Ectodermal cell (in vitro differentiated cells): ENCODE measurements around the gene RSPH1.

Experiments used
- H3K27ac ChIP-seq: 2 replicates; pipeline ENCODE4 v1.7.0; 2013; ENCODE audit warnings: mild to moderate bottlenecking, low read depth, low read length; ENCODE audit not compliant: insufficient read depth, poor library complexity, severe bottlenecking
- H3K27me3 ChIP-seq: 2 replicates; pipeline ENCODE4 v1.7.0; 2013; ENCODE audit warnings: mild to moderate bottlenecking, low read length; ENCODE audit not compliant: insufficient read depth, control insufficient read depth, poor library complexity, severe bottlenecking
- H3K36me3 ChIP-seq: one replicate; pipeline ENCODE4 v1.7.0; 2013; ENCODE audit warnings: low read length; ENCODE audit not compliant: control insufficient read depth, insufficient read depth
- H3K4me1 ChIP-seq: one replicate; pipeline ENCODE4 v1.7.0; 2013; ENCODE audit warnings: low read length; ENCODE audit not compliant: control insufficient read depth, insufficient read depth
- H3K4me3 ChIP-seq: 2 replicates; pipeline ENCODE4 v1.7.0; 2013; ENCODE audit warnings: low read depth, low read length, control low read depth; ENCODE audit not compliant: insufficient read depth
- H3K9me3 ChIP-seq: 2 replicates; pipeline ENCODE4 v1.7.0; 2013; ENCODE audit warnings: mild to moderate bottlenecking, low read length, moderate library complexity; ENCODE audit not compliant: control insufficient read depth
- WGBS, 2 experiments: methylation state at CpG; one replicate each; pipeline ENCODE4 v1.1.7; 2013; ENCODE audit warnings: missing lambda C conversion rate in 2 of 2; 5-methylcytosine and 5-hydroxymethylcytosine counted together

Gene RSPH1

GRCh38 chr21:42489991-42490390 lies 6.0 kb downstream of the RSPH1 start:
- Histone ChIP-seq H3K27me3 (peaks cover 1% of the 10 kb centered on the region), H3K4me1 (no peaks in the 10 kb centered on the region), H3K9me3 (no peaks in the 10 kb centered on the region), H3K36me3 (no peaks in the 10 kb centered on the region), H3K4me3 (no peak overlapping the region), H3K27ac (no peak overlapping the region)
- WGBS, 2 experiments = 88% methylated on average over 4 of the region's 4 CpGs

- Histone ChIP-seq H3K4me1 (no peaks in the 10 kb centered on the region), H3K27me3 (no peaks in the 10 kb centered on the region), H3K36me3 (no peaks in the 10 kb centered on the region), H3K27ac (no peak overlapping the region), H3K4me3 (no peak overlapping the region), H3K9me3 (no peaks in the 10 kb centered on the region)
- WGBS, 2 experiments = 59 to 66% methylated on average over 2 of the region's 2 CpGs
These were observed 6.9 kb downstream of the RSPH1 start for GRCh38 chr21:42489006-42489563.

- WGBS, 2 experiments = 85 to 89% methylated on average over 5 of the region's 5 CpGs
- Histone ChIP-seq H3K4me3 (no peak overlapping the region), H3K4me1 (no peaks in the 10 kb centered on the region), H3K27me3 (no peaks in the 10 kb centered on the region), H3K27ac (no peak overlapping the region), H3K9me3 (no peaks in the 10 kb centered on the region), H3K36me3 (no peaks in the 10 kb centered on the region)
These were observed 9.5 kb downstream of the RSPH1 start for GRCh38 chr21:42486531-42486930.

GRCh38 chr21:42486072-42486471 lies 10.0 kb downstream of the RSPH1 start:
- Histone ChIP-seq H3K27me3 (no peaks in the 10 kb centered on the region), H3K9me3 (no peaks in the 10 kb centered on the region), H3K4me3 (no peak overlapping the region), H3K27ac (no peak overlapping the region), H3K4me1 (no peaks in the 10 kb centered on the region), H3K36me3 (no peaks in the 10 kb centered on the region)
- 95 to 96% methylated on average over 6 of the region's 6 CpGs for WGBS, 2 experiments

GRCh38 chr21:42484966-42485365 lies 11.1 kb downstream of the RSPH1 start:
- Histone ChIP-seq H3K36me3 (no peaks in the 10 kb centered on the region), H3K27me3 (no peaks in the 10 kb centered on the region), H3K4me1 (no peaks in the 10 kb centered on the region), H3K9me3 (no peaks in the 10 kb centered on the region), H3K27ac (no peak overlapping the region), H3K4me3 (no peak overlapping the region)
- WGBS, 2 experiments = 83 to 84% methylated on average over 6 to 7 of the region's 7 CpGs

- Histone ChIP-seq H3K27me3 (no peaks in the 10 kb centered on the region), H3K36me3 (no peaks in the 10 kb centered on the region), H3K4me1 (no peaks in the 10 kb centered on the region), H3K27ac (no peak overlapping the region), H3K9me3 (no peaks in the 10 kb centered on the region), H3K4me3 (no peak overlapping the region)
- 96% methylated on average over 3 to 4 of the region's 4 CpGs for WGBS, 2 experiments
These were observed 14.9 kb downstream of the RSPH1 start for GRCh38 chr21:42481169-42481568.

GRCh38 chr21:42480736-42481135 lies 15.3 kb downstream of the RSPH1 start:
- Histone ChIP-seq H3K36me3 (no peaks in the 10 kb centered on the region), H3K9me3 (no peaks in the 10 kb centered on the region), H3K27me3 (no peaks in the 10 kb centered on the region), H3K4me1 (no peaks in the 10 kb centered on the region), H3K4me3 (no peak overlapping the region), H3K27ac (no peak overlapping the region)
- WGBS, 2 experiments = 92 to 94% methylated on average over 9 to 10 of the region's 10 CpGs

GRCh38 chr21:42479582-42479981 lies 16.4 kb downstream of the RSPH1 start:
- no peaks in the 10 kb centered on the region for H3K9me3 ChIP-seq
- no peak overlapping the region for H3K27ac ChIP-seq
- no peak overlapping the region for H3K4me3 ChIP-seq
- H3K27me3 ChIP-seq = no peaks in the 10 kb centered on the region
- WGBS, 2 experiments = 79 to 84% methylated on average over 5 of the region's 5 CpGs
- H3K36me3 ChIP-seq = no peaks in the 10 kb centered on the region
- H3K4me1 ChIP-seq = no peaks in the 10 kb centered on the region

GRCh38 chr21:42478504-42478903 lies 17.5 kb downstream of the RSPH1 start:
- Histone ChIP-seq H3K27ac (no peak overlapping the region), H3K4me3 (no peak overlapping the region), H3K36me3 (no peaks in the 10 kb centered on the region), H3K4me1 (no peaks in the 10 kb centered on the region), H3K27me3 (no peaks in the 10 kb centered on the region), H3K9me3 (no peaks in the 10 kb centered on the region)
- WGBS, 2 experiments = 92 to 95% methylated on average over 7 of the region's 7 CpGs

GRCh38 chr21:42476388-42477331 lies 19.4 kb downstream of the RSPH1 start:
- Histone ChIP-seq H3K27ac (no peak overlapping the region), H3K27me3 (no peaks in the 10 kb centered on the region), H3K9me3 (no peaks in the 10 kb centered on the region), H3K36me3 (no peaks in the 10 kb centered on the region), H3K4me3 (no peak overlapping the region), H3K4me1 (no peaks in the 10 kb centered on the region)
- 93% methylated on average over 24 to 25 of the region's 25 CpGs for WGBS, 2 experiments
